Transverse colon (tissue), 3 donors: ENCODE measurements around the gene GALNT6.

Experiments used
- CTCF ChIP-seq, 5 experiments: fragments of 200-600 bp in 3 of 5; fragments of 450-650 bp in 2 of 5; sonication (generic) in 3 of 5; IDR thresholded peaks; 1 replicate in 2 of 5; 2 replicates in 3 of 5; pipeline ENCODE4 v1.5.1; 2016 to 2017; ENCODE audit warnings: antibody characterized with exemption in 5 of 5, inconsistent platforms in 3 of 5, mild to moderate bottlenecking in 2 of 5, moderate library complexity in 1 of 5
- EP300 ChIP-seq: sonication (generic); formaldehyde crosslinking; IDR thresholded peaks from one replicate; pipeline ENCODE4 v1.6.1; 2017; ENCODE audit warnings: antibody characterized with exemption, low read depth

GRCh38 chr12:51413149-51413548 is 21.9 kb upstream of the GALNT6 start:
- no peak for TF ChIP-seq CTCF (IDR thresholded peaks at IDR 0.05)
- no peak for TF ChIP-seq EP300
